ENCODE data around the gene PIR. TPM values are rescaled to one million over a fixed set of nuclear protein-coding genes. Genes with fewer than 3 reads are reported as not detected.

The PIR gene
- total and polyA plus RNA-seq, 2 of the 8 experiments (the other 6 are each of a cell fraction or from before 2014, with no cell fraction given) = 6.4 to 10.3 TPM

GRCh38 chrX:15497865-15498264 is 4.7 kb upstream of the PIR start:
- Histone ChIP-seq H3K9me3 (ENCODE audit: insufficient read depth in 2 of 2, low read depth in 1 of 2, low read length in 1 of 2) (no peaks in the 10 kb centered on the region), H2BK12ac (ENCODE audit: low read depth, low read length) (no peak overlapping the region)
- TF ChIP-seq CTCF (IDR thresholded peaks at IDR 0.05; ENCODE audit: control extremely low read depth in 1 of 3, insufficient read depth in 1 of 3, low read depth in 1 of 3, low read length in 3 of 3) (peak; percentile 48 to 63 (median 56)), ATF2 (IDR thresholded peaks at IDR 0.05; ENCODE audit: low read length) (no peak), GTF2F1 (IDR thresholded peaks at IDR 0.05; ENCODE audit: borderline replicate concordance, low read depth, low read length) (no peak), SRF (IDR thresholded peaks at IDR 0.05; ENCODE audit: low read depth, low read length) (no peak), BACH1 (IDR thresholded peaks at IDR 0.05; ENCODE audit: low read length) (no peak), RNF2 (IDR thresholded peaks at IDR 0.05; ENCODE audit: borderline replicate concordance, low read depth, low read length, missing control alignments, poor library complexity, severe bottlenecking) (no peak), PHF8 (conservative IDR thresholded peaks at IDR 0.05; ENCODE audit: low read depth, low read length) (no peak), SIRT6 (IDR thresholded peaks at IDR 0.05; ENCODE audit: low read length) (no peak), MAFK (IDR thresholded peaks at IDR 0.05; ENCODE audit: low read depth, low read length) (no peak)

More at GRCh38 chrX:15497865-15498264, 4.7 kb upstream of the PIR start:
- Histone ChIP-seq H3K79me2 (ENCODE audit: control insufficient read depth in 1 of 2, insufficient read depth in 2 of 2, low read length in 2 of 2) (no peaks in the 10 kb centered on the region), H3K23me2 (ENCODE audit: low read depth, low read length) (no peaks in the 10 kb centered on the region; the same call in 1 of the 2 replicates), H3K79me1 (ENCODE audit: low read depth, low read length) (no peaks in the 10 kb centered on the region), H3K18ac (ENCODE audit: extremely low read depth, low read length) (no peak overlapping the region), H2AFZ (ENCODE audit: low read length) (no peak overlapping the region), H3K4ac (replicated peaks; ENCODE audit: insufficient read length, low read depth, low read length) (no peak overlapping the region), H3K27ac (ENCODE audit: low read depth, low read length) (no peak overlapping the region), H4K5ac (ENCODE audit: insufficient read length, low read depth, low read length) (no peak overlapping the region), H4K91ac (replicated peaks; ENCODE audit: insufficient read length, low read length) (no peak overlapping the region), H3K14ac (ENCODE audit: insufficient read length) (no peak overlapping the region), H2BK15ac (ENCODE audit: low read length) (no peak overlapping the region), H2AK5ac (ENCODE audit: low read depth, low read length) (no peak overlapping the region), H2BK20ac (ENCODE audit: low read length) (no peak overlapping the region), H4K8ac (ENCODE audit: extremely low read depth, insufficient read depth, low read length) (no peak overlapping the region), H2BK120ac (replicated peaks; ENCODE audit: low read depth, low read length) (no peak overlapping the region), H3K56ac (replicated peaks; ENCODE audit: insufficient read length, low read depth, low read length) (no peak overlapping the region), H3K4me3 (ENCODE audit: extremely low read depth in 1 of 4, insufficient read depth in 2 of 4, low read depth in 3 of 4, low read length in 4 of 4) (no peak overlapping the region), H2BK5ac (ENCODE audit: low read depth, low read length) (no peak overlapping the region), H3K23ac (ENCODE audit: insufficient read length) (no peak overlapping the region), H3K36me3 (ENCODE audit: control insufficient read depth in 2 of 4, insufficient read depth in 4 of 4, low read length in 3 of 4) (no peaks in the 10 kb centered on the region), H3K4me1 (replicated peaks in 1 of 4; ENCODE audit: control insufficient read depth in 3 of 4, insufficient read depth in 4 of 4, low read length in 3 of 4) (no peaks in the 10 kb centered on the region), H3K9ac (replicated peaks in 1 of 4; ENCODE audit: extremely low read depth in 1 of 4, low read depth in 3 of 4, low read length in 3 of 4) (no peak overlapping the region), H3K4me2 (ENCODE audit: insufficient read depth in 1 of 2, low read depth in 2 of 2, low read length in 2 of 2) (no peak overlapping the region), H3K27me3 (replicated peaks in 1 of 4; ENCODE audit: control insufficient read depth in 3 of 4, extremely low read depth in 1 of 4, insufficient read depth in 3 of 4, low read length in 3 of 4) (no peaks in the 10 kb centered on the region), H4K20me1 (replicated peaks in 1 of 2; ENCODE audit: control insufficient read depth in 1 of 2, insufficient read depth in 2 of 2, low read length in 2 of 2) (no peaks in the 10 kb centered on the region)
- ChIA-PET CTCF (ENCODE audit: partially characterized antibody) (interaction anchor here (0.7 to 2.5 kb wide), 6 partner anchors 16 to 1803 kb away, joined by 3 to 7 read pairs (median 3); no protein-coding TSS in a partner anchor), POLR2A (ENCODE audit: partially characterized antibody) (no interaction called here)
- WGBS, 2 experiments (ENCODE audit: extremely low coverage in 1 of 2, insufficient coverage in 1 of 2, insufficient read length in 1 of 2, insufficient replicate concordance in 2 of 2, low coverage in 1 of 2, low lambda C conversion rate in 2 of 2, missing lambda C conversion rate in 1 of 2) = 13% methylated on average over 4 of the region's 4 CpGs; no CpG with 5 or more reads in 1 of the 2 experiments
- FAIRE-seq = peak; percentile 87
- peak in 1 of 2 experiments; percentile 72 for DNase-seq (ENCODE audit: low read depth in 1 of 2, low spot score in 2 of 2)

Measured in H1 (cell line).